ENCODE measurements around the gene CMAS.
A peak's percentile ranks its signal among the peaks of the same experiment; 100 is the strongest.
"Not testable (repeated sequence)": the region's sequence is repeated elsewhere in the genome, so short reads cannot be mapped to it uniquely, and the experiment has no call there.

CMAS gene

DNA sequence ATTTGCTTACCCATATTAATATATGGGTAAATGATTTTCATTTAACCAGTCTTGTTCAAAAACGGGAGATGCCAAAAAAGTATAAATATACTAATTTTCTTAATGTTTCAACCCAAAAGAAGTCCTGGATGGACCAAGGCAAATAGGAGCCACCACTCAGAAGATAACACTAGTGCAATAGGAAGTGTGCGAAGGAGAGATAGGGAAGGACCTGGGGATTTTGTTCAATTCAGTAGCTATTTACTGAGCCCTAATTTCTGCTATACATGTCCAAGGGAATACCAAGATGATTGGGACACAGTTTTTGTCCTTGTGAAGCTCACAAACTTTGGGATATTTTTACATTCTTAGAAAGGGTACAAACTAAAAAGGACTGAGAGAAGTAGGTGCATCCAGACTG is 1.5 kb downstream of the CMAS start:
- no peak for DNase-seq (ENCODE audit: low spot score)

DNA sequence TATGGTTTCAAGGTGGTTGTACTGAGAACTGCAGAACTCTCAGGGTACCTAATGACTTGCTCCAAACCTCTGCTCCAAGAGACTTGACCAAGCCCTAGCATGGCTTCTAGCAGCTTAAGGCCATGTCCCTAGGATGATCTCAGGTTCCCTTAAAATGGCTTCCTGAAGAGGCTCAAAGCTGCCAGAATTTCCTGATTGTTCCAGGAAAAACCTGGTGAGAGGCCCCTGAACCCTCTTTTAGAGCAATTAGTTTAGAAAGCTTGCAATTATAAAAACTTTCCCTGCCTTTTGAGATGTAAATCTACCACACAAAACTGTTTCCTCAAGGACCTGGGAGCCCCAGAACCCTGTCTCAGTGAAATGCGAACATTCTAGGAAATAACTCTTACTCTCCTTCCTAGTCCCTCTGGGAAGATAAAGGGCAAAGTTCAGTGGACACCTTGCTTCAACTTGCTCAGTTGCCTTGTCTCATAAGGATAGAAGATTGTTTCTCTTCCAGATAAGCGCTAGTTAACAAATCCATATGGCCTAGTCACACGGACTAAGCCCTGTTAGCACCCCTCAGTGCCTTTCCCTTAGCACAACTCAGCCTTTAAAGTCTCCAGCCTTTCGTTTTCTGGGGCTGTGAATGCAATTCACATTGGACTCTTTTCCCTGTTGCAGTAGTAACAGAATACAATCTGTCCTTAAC is 2.5 kb downstream of the CMAS start:
- DNase-seq (ENCODE audit: low spot score) = no peak

DNA sequence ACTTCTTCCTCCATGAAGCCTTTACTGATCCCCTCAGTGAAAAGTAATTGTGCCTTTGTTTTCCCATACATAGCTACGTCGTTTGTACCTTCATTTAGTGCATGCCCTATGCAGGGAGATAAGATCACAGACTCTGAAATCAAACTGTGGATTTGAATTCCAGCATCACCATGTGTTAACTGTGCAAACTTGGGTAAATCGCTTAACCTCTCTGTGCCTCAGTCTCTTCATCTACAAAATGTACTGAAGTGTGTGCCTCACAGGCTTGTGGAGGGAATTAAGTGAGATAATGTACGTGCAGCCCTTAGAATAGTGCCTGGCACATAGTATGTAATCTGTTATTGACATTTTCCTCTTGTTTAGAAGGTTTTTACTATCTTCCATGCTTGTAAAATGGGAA is 4.1 kb downstream of the CMAS start:
- DNase-seq (ENCODE audit: low spot score) = no peak

DNA sequence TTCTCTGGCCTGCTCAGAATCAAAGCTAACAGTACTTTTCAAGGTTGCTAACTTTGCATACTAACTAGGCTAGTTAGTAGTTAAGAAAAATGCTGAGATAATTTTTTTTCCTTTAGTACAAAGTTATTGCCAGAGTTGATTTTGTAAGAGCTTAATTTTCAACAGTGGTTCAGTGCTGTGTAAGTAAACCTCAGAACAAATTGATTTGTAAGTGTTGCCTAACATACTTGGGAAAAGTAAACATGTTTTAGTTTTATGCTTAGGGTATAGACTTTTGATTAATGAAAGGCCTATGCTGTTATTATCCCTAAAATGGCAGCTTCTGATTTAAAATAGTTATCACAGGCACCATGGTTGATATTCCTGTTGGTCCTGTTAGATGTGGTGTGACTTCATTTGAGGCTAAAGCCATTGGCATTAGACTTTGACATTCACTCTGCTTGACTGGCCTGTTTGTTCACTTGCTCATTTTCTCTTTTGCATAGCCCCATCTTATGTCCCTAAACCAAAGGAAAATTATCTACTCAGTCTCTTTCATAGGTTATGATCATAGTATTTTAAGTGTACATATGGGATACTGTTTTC is 5.2 kb downstream of the CMAS start:
- no peak for DNase-seq (ENCODE audit: low spot score)

DNA sequence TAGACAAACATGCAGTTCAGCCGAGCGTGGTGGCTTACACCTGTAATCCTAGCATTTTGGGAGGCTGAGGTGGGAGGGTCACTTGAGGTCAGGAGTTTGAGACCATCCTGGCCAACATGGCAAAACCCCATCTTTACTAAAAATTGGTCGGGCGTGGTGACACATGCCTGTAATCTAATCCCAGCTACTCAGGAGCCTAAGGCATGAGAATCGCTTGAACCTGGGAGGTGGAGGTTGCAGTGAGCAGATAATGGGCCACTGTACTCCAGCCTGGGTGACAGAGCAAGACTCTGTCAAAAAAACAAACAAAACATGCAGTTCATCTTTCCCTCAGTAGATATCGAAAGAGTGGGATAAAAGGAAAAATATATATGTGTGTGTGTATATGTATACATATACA is 7.0 kb downstream of the CMAS start:
- DNase-seq (ENCODE audit: low spot score) = not testable (repeated sequence)

DNA sequence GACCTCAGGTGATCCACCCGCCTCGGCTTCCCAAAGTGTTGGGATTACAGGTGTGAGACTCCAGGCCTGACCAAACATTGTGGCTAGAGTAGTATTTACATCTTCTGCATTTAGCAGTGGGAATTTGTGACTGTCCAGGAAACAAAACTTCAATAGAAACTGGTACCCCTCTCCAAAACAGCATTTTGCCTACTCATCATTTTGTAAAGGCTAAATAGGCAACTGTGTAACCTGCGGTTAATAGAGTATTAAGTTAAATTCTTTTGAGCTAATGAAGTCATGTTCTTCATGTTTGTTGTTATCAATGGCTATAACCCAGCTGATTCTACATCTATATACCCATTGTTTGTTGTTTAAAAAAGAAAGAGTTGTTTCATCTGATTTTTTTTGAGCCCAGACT is 8.1 kb downstream of the CMAS start:
- no peak for DNase-seq (ENCODE audit: low spot score)

DNA sequence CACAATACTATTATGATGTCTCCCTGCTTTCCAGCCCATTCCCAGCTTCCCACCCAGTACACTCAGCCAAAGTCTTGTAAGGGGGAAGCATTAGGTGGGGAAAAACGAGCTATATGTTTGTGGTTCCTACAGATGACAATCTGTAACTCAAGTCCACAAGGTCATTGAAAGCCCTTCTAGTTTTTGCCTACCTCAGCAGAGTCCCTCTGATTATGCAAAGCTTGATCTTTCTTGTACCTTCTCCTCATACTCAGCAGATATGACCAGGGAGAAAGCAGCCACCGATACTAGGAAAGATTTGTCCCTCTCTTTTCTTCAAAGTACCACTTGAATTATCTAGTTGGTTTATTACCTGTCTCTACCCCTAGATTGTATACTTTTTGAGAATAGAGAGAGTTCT is 10.6 kb downstream of the CMAS start:
- DNase-seq (ENCODE audit: low spot score) = no peak

DNA sequence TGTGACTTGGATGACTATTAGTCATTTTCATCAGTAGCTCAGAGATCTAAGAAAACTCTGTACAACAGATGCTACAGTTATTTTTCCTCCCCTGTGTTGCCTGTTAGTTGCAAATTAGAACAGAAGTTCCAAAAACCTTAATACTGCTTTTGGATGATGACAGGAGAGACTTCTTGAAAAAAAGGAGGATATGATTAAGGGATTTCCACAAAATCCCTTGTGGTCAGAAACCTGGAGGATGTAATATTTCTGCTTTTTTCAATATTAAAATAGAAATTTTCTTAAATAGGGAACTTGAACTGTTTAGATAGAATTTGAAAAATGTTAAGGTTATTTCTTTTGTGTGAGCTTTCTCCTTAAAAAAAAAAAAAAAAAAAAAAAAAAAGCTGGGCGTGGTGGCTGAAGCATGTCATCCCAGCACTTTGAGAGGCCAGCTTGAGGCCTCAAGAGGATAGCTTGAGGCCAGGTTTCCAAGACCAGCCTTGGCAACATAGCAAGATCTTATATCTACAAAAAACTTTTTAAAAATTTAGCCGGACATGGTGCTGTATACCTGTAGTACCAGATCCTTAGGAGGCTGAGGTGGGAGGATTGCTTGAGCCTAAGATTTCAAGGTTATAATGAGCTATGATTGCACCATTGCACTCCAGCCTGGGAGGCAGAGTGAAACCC is 14.1 kb downstream of the CMAS start:
- no peak for DNase-seq (ENCODE audit: low spot score)

DNA sequence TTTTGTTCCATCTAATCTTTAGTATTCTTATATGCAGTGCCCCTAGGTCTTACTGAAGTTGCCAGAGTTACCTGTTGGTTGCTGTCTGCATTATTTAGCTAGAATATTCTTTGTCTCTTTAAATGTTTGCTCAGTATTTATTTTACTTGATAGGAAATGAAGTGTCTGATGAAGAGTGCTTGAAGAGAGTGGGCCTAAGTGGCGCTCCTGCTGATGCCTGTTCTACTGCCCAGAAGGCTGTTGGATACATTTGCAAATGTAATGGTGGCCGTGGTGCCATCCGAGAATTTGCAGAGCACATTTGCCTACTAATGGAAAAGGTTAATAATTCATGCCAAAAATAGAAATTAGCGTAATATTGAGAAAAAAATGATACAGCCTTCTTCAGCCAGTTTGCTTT is 18.9 kb downstream of the CMAS start:
- no peak for DNase-seq (ENCODE audit: low spot score)

DNA sequence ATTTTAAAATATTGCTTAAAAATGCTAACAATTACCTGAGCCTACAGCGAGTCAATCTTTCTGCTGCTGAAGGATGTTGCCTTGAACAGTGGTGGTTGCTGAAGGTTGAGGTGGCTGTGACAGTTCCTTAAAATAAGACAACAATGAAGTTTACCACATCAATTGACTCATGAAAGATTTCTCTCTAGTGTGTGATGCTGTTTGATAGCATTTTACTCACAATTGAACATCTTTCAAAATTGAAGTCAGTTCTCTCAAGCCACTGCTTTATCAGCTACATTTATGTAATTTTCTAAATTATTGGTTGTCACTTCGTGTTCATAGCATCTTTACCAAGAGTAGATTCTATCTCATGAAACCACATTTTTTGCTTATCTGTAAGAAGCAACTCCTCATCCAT is 20.3 kb downstream of the CMAS start:
- no peak for DNase-seq (ENCODE audit: low spot score)

DNA sequence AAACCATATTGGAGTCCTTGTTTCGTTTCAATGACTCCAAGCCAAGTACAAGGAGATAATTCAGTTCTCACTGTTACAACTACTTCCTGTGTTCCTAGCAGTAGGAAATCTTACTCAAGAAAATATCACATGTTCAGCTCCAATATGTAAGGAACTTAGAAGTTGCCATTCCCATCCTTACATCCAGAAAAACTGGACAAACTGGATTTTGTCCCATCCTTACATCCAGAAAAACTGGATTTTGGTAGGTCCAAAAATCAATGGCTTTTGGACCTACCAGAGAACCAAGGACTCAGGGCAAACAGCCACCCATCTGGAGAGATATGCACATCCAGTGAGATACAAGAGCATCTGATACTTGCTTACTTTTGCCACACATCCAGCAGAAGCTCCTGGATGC is 23.8 kb downstream of the CMAS start:
- no peak for DNase-seq (ENCODE audit: low spot score)

DNA sequence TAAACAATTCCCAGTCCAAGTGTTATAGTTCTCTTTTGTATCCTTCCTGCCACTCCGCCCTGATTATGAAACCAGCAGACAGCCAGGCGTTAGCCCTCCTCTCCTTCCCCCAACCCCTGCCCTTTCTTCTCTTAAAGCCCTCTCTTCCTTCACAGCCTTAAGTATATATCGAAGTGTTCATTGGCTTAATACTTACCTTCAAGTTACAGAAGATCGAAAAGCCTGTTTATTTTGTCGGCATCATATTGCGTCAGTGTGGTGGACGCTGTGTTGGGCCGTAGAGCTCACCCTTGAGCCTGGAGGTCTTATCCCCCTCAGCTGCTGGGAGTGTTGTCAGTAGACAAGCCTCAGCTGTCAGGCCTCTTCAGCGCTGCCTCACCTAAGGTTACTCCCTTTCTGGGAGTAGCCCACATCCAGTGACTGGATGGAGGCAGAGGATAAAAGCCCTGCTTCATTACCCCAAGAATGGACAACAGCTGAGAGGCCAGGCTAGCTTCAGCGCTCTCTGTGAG is 36.2 kb downstream of the CMAS start:
- DNase-seq (ENCODE audit: low spot score) = no peak

DNA sequence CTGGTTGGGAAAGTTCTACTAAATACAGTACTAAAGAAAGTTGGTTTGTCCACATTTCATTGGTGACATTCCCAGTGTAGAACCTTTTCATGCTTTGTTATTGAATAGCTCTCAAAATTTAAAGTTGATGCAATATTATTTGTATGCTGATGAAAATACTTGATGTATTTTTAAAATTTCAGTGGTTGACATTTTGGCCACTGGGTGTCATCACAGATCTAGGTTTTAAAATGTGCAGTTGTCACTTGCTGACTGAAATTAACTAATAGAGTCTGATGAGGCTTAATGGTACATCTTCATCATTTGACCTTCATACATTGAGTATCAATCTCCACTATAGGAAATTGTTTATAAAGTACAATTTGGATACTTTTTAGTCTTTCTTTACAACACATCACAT is 37.1 kb downstream of the CMAS start:
- DNase-seq (ENCODE audit: low spot score) = peak; percentile 45

DNA sequence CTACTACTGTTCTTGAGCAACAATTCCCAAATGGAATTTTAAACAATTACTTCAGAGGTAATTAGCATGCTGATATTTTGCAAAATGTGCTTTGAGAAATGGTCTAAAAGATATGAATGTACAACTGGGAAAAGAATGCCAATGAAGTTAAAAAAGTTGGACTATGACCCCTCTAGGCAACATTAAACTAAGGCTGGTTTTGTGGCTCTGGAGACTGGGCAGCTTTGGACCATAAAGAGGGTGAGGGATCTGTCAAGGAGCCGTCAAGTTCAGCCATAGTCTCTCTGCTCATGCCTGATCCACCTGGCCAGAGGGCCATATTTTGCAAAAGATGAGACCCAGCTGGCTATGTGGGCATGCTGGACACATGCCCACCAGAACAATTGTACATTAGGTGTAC is 38.8 kb downstream of the CMAS start:
- DNase-seq (ENCODE audit: low spot score) = no peak

DNA sequence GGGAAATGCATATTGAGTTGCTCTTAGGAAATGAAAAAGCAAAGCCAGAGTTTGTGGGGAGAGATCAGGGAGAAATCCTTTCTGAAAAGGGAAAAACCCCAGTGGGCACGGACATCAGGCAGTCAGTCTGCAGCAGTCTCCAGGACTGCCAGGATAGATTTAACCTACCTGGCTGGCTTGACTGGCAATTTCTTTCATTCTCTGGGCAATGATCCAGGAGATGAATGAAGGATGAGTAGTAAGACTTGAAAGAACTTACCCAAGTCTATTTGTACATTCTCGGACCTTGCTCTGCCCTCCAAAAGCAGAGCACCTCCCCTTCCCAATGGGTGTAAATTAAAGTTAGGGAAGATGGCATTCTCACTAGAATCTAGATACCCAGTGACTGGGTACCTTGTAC is 42.9 kb downstream of the CMAS start:
- DNase-seq (ENCODE audit: low spot score) = no peak

DNA sequence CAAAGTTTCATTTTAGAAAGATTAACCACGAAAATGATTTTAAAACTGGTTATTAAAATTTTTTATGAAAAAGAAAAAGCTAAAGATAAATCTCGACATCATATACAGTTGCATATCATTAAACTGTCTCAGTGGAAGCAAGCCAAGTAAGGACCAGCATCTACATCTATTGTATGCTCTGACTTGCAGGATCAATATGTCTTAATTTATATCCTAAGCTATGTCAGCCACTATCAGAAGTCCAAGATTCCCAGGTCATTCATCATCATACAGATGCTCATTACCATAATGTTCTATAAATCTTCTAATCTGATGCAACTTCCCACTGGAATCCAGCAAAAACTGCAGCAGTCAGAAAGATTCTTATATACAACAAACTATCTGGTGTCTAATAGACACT is 43.5 kb downstream of the CMAS start:
- no peak for DNase-seq (ENCODE audit: low spot score)

DNA sequence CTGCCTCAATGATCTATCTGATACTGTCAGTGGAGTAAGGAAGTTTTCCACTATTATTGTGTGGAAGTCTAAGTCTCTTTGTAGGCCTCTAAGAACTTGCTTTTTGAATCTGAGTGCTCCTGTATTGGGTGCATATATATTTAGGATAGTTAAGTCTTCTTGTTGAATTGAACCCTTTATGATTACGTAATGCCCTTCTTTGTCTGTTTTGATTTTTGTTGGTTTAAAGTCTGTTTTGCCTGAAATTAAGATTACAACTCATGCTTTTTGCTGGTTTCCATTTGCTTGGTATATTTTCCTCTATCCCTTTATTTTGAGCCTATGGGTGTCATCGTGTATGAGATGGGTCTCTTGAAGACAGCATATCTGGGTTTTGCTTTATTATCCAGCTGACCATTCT is 53.0 kb downstream of the CMAS start:
- DNase-seq (ENCODE audit: low spot score) = not testable (repeated sequence)

DNA sequence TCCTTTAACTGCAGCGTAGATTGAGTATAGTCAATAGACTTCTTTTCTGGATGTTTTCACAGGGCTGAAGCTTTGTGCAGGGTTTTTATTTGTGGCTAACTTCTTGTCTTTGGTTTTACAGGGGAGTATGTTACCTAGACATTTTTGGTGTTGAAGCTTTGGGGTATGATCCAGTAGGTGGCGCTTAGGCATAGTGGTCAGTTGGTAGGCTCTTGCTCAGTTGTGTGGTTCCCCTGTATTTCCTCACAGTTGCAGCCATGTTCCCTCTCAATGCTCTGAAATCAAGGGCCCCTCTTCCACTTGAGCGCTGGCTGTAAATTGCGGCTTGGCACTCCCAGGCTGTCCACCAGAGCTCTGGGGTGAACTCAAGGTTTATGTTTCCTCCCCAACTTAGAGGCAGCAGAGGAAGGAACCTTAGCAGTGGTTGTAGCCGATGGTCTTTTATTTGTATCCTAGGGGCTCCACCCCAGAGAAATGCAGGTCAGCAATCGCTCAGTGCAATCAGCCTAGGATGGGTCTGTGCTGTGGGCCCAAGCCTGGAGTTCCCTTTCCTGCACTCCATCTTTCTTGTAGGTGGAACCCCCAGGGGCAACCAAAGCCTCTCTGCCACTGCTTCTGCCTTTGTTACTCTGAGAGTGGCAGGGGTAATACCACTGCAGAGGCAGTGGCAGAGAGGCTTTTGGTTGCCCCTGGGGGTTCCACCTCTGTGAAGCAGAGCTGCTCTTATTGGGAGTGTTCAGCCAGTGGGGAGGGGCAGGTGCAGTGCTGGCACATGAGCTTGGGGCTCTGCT is 55.1 kb downstream of the CMAS start:
- DNase-seq (ENCODE audit: low spot score) = peak; percentile 32

DNA sequence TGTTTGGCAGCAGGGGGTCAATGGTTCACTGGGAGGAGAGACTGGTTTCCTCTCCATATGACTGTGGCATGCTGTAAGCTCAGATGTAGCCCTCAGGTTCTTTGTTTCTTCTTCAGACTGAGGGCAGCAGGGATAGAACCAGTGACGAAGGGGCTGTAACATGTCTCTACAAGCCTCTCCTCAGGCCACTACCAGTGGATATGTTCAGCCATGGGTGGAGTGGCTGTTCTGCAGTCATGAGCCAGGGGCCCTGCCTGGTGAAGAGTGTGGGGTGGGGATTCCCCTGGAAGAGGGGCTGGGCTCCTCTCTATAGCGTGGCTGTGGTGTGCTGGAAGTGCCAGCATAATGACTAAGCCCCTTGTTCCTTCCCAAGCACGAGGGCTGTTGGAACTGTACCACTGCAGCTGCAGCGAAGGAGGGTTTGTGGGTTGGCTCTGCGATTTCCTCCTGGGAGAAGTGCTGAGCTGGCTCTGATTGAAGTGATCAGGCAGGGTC is 55.8 kb downstream of the CMAS start:
- DNase-seq (ENCODE audit: low spot score) = peak; percentile 67

DNA sequence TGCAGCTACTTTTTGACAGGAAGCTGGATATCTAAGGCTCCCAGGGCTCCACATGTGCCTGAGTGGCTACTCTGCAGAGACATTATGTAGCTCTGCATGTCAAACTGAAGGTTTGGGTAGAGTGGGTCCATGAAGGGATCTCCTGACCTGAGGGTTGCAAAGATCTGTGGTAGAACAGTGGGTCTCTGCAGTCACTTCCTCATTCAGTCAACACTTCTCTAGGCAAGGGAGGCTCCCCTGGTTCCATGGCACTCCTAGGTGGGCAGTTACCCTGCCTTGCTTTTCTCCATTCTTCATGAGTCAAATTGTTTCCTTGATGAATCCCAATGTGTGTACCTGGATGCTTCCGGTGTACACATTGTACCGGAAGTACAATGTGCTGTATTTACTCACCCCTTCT is 57.4 kb downstream of the CMAS start:
- DNase-seq (ENCODE audit: low spot score) = no peak

DNA sequence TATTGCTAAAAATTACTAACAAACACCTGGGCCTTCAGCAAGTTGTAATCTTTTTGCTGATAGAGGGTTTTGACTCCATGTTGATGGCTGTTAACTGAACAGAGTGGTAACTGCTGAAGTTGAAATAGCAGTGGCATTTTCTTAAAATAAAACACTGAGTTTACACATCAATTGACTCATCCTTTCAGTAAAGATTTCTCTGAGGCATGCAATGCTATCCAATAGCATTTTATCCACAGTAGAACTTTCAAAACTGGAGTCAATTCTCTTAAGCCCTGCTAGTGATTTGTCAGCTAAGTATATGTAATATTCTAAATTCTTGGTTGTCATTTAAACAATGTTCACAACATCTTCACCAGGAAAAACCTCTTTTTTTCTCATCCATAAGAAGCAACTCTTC is 59.5 kb downstream of the CMAS start:
- DNase-seq (ENCODE audit: low spot score) = no peak

DNA sequence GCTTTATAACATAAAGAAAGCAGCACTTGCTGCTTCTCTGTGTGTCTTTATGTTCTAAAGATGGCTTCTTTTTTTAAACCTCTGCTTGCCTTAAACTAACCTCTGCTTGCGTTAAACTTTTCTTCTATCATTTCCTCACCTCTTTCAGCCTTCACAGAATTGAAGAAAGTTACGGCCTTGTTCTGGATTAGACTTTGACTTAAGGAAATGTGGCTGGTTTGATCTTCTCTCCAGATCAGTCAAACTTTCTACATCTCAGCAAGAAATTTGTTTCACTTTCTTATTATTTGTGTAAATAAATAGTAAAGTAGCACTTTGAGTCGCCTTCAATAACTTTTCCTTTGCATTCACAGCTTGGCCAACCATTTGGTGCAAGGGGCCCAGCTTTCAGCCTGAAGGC is 64.2 kb downstream of the CMAS start:
- DNase-seq (ENCODE audit: low spot score) = no peak
